GF-D8 (cell line): Measurements from ENCODE around the gene RBM26.
"Not testable (repeated sequence)": the region's sequence is repeated elsewhere in the genome, so short reads cannot be mapped to it uniquely, and the experiment has no call there.

Experiments
- DNase-seq: peaks from one replicate; lab custom pipeline; 2025; lab: John Stamatoyannopoulos, UW

RBM26 gene

GRCh38 chr13:79385694-79386093 is 20.4 kb downstream of the RBM26 start:
- DNase-seq = no peak

- no peak for DNase-seq
Measured at GRCh38 chr13:79384022-79384610, 21.9 kb downstream of the RBM26 start.

GRCh38 chr13:79382545-79383275 is 23.3 kb downstream of the RBM26 start:
- DNase-seq = no peak

GRCh38 chr13:79380997-79381396 is 25.1 kb downstream of the RBM26 start:
- no peak for DNase-seq

GRCh38 chr13:79379274-79379673 is 26.8 kb downstream of the RBM26 start:
- DNase-seq = no peak

GRCh38 chr13:79376843-79377242 is 29.2 kb downstream of the RBM26 start:
- no peak for DNase-seq

GRCh38 chr13:79374578-79374977 is 31.5 kb downstream of the RBM26 start:
- DNase-seq = no peak

- no peak for DNase-seq
Measured at GRCh38 chr13:79373916-79374315, 32.1 kb downstream of the RBM26 start.

- DNase-seq = no peak
Measured at GRCh38 chr13:79369226-79369625, 36.8 kb downstream of the RBM26 start.

GRCh38 chr13:79365981-79366380 is 40.1 kb downstream of the RBM26 start:
- DNase-seq = no peak

- DNase-seq = no peak
Measured at GRCh38 chr13:79361299-79361698, 44.8 kb downstream of the RBM26 start.

- DNase-seq = no peak
Measured at GRCh38 chr13:79360095-79360494, 46.0 kb downstream of the RBM26 start.

- no peak for DNase-seq
Measured at GRCh38 chr13:79359064-79359463, 47.0 kb downstream of the RBM26 start.

GRCh38 chr13:79354285-79354684 is 51.8 kb downstream of the RBM26 start:
- DNase-seq = no peak

- no peak for DNase-seq
Measured at GRCh38 chr13:79353693-79354092, 52.4 kb downstream of the RBM26 start.

- no peak for DNase-seq
Measured at GRCh38 chr13:79352107-79352506, 53.9 kb downstream of the RBM26 start.

GRCh38 chr13:79349608-79350007 is 56.4 kb downstream of the RBM26 start:
- DNase-seq = not testable (repeated sequence)

GRCh38 chr13:79349011-79349410 is 57.0 kb downstream of the RBM26 start:
- DNase-seq = no peak

- no peak for DNase-seq
Measured at GRCh38 chr13:79346300-79346914, 59.6 kb downstream of the RBM26 start.

GRCh38 chr13:79341202-79341601 is 64.9 kb downstream of the RBM26 start:
- DNase-seq = no peak

GRCh38 chr13:79340490-79340889 is 65.6 kb downstream of the RBM26 start:
- no peak for DNase-seq

- no peak for DNase-seq
Measured at GRCh38 chr13:79338343-79338742, 67.7 kb downstream of the RBM26 start.

- no peak for DNase-seq
Measured at GRCh38 chr13:79336966-79337365, 69.1 kb downstream of the RBM26 start.
